GM18499 (cell line): ENCODE data around the gene TNC.
"Not testable (repeated sequence)": the region's sequence is repeated elsewhere in the genome, so short reads cannot be mapped to it uniquely, and the experiment has no call there.

Source experiments
- ATAC-seq: cut with Tn5 transposase; IDR thresholded peaks from one replicate; pipeline ENCODE4 v1.9.1; 2021; ENCODE audit warnings: moderate number of reproducible peaks; ENCODE audit not compliant: insufficient read depth, unreplicated experiment

TNC gene

GRCh38 chr9:115135821-115136778, 18.1 kb upstream of the TNC start:
- ATAC-seq = no peak

GRCh38 chr9:115134941-115135340, 17.0 kb upstream of the TNC start:
- ATAC-seq = no peak

GRCh38 chr9:115133649-115134048, 15.7 kb upstream of the TNC start:
- ATAC-seq = no peak

- no peak for ATAC-seq
Measured at GRCh38 chr9:115132648-115133047, 14.7 kb upstream of the TNC start.

GRCh38 chr9:115130176-115130575, 12.2 kb upstream of the TNC start:
- no peak for ATAC-seq

DNA sequence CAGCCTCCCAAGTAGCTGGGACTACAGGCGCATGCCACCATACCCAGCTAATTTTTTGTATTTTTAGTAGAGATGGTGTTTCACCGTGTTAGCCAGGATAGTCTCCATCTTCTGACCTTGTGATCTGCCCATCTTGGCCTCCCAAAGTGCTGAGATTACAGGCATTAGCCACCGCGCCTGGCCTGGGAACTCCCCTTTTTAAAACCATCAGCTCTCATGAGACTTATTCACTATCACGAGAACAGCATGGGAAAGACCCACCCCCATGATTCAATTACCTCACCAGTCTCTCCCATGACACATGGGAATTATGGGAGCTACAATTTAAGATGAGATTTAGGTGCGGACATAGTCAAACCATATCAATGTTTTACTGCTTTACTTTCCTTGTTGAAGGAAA, 10.8 kb upstream of the TNC start:
- ATAC-seq = not testable (repeated sequence)

- ATAC-seq = no peak
Measured at GRCh38 chr9:115127191-115127817, 9.3 kb upstream of the TNC start.

DNA sequence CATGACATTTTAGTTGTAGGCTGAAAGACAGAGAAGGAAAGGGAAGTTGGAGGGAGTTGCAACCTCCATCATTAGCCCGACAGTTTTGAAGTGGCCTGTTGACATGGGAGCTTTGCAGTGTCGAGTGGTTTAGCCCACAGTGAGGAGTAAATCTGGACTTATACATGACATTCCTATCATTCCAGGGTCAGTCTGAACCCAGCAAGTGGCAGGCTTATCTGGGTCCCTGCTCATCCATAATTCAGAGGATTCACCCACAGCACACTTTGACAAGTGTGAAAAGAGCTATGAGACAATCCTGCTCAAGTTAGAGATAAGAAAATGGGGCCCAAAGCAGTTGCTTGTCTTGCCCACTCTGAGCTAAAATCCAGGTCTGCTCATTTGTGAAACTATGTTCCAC, 8.4 kb upstream of the TNC start:
- no peak for ATAC-seq

DNA sequence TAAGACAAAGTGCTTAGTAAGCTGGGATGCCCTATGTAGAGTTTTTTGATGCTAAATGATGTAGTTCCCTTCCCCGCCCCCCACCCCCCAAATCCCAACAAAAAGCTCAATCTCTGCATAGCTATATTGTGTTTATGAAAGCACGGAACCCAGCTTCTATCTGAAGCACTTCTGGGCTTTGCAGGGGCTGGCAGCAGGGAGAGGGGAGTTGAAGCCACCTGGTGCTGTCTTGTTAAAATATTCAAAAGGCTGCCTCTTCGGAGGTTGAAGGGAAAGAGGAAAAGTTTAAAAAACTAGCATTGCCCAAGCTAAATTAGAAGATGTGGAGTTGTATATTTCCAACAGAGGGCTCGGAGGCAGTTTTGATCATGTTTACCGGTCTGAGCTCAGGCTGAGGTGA, 5.0 kb upstream of the TNC start:
- ATAC-seq = no peak

- no peak for ATAC-seq
Measured at GRCh38 chr9:115121181-115121580, 3.2 kb upstream of the TNC start.

- no peak for ATAC-seq
Measured at GRCh38 chr9:115118879-115119218, 892 bp upstream of the TNC start.

GRCh38 chr9:115116421-115117284, 1.3 kb downstream of the TNC start:
- no peak for ATAC-seq

DNA sequence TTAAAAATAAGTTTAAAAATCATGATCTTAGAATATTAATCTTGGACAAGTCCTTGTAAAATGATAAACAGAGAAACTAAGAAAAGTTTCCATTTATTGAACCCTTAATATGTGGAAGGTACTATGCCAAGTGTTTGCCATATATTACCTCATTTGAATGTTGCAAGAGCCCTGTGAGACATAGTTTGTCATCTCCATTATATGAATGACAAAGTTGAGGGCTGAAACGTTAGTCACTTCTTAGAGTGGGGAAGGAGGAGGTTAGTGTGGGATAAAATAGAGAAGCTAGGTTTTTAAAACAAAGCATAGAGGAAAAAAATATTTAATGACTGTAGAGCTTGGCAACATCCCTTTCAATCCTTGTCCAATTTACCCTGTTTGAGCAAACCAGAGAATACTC, 2.0 kb downstream of the TNC start:
- ATAC-seq = no peak

- no peak for ATAC-seq
Measured at GRCh38 chr9:115115117-115115880, 2.7 kb downstream of the TNC start.

DNA sequence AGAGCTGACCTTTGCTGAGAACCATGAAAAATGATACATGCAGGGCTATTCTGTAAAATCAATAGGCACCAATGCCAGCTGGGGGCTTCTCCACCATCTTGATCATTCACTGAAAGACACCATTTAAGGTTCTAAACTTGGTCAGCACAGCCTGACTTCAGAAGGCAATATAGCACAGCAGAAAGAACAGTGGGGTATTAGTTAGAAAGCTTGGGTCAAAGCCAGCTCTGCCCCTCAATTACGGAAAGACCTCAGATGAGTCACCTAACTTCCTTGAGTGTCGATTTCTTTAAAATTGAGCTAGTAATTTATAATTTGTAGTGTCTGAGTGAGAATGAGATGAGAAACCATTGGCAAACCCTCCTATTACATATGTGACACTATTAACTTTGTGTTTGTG, 3.4 kb downstream of the TNC start:
- ATAC-seq = no peak

GRCh38 chr9:115114084-115114483, 3.9 kb downstream of the TNC start:
- ATAC-seq = no peak

DNA sequence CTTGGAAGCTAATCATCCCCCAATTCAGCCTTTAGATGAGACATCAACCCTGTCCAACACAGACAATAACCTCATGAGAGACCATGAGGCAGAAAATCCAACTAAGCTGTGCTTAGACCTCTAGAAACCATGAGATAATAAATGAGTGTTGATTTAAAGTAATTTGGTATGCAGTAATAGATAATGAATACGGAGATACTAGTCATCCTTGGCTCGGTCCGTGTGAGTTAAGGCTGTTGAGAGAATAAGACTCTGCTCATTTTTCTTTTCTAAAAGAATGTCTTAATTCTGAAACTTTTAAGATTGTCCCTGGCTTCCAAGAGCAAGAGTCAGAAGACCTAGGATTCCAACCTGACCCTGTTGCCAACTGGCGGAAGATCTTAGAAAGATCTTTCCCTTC, 6.1 kb downstream of the TNC start:
- no peak for ATAC-seq

- ATAC-seq = no peak
Measured at GRCh38 chr9:115109486-115109885, 8.5 kb downstream of the TNC start.

GRCh38 chr9:115107701-115108100, 10.3 kb downstream of the TNC start:
- no peak for ATAC-seq

- no peak for ATAC-seq
Measured at GRCh38 chr9:115106642-115107041, 11.3 kb downstream of the TNC start.
